A549 (cell line): ENCODE data around the gene NKAIN2.

Source experiments
- CTCF ChIP-seq: fragments of >200 bp; sonication (Bioruptor Twin); formaldehyde crosslinking; IDR thresholded peaks from 3 replicates; pipeline ENCODE4 v1.5.1; 2016
- EHF ChIP-seq: fragments of 250-450 bp; sonication (Bioruptor Pico); IDR thresholded peaks from 2 replicates; pipeline ENCODE4 v1.5.0; 2020; ENCODE audit warnings: mild to moderate bottlenecking
- EP300 ChIP-seq, 2 experiments: fragments of >200 bp; sonication (Bioruptor Twin); formaldehyde crosslinking; IDR thresholded peaks; 2 replicates in 1 of 2; 3 replicates in 1 of 2; pipeline ENCODE4 v1.6.1; 2016 to 2017
- ESRRA ChIP-seq: fragments of 150-350 bp; IDR thresholded peaks from 2 replicates; pipeline ENCODE4 v1.6.1; 2014; ENCODE audit warnings: mild to moderate bottlenecking, low read length, borderline replicate concordance
- PBX3 ChIP-seq: IDR thresholded peaks from 2 replicates; pipeline ENCODE4 v1.6.1; 2012
- POLR2A ChIP-seq: IDR thresholded peaks from 2 replicates; pipeline ENCODE4 v1.6.1; 2012; ENCODE audit warnings: mild to moderate bottlenecking, low read length
- RAD21 ChIP-seq, 2 experiments: fragments of >200 bp in 1 of 2; sonication (Bioruptor Twin) in 1 of 2; formaldehyde crosslinking in 1 of 2; IDR thresholded peaks in 1 of 2; conservative IDR thresholded peaks in 1 of 2; 2 replicates in 1 of 2; 3 replicates in 1 of 2; pipeline ENCODE4 v1.6.1; 2012 to 2018; ENCODE audit warnings: inconsistent platforms in 1 of 2
- SMC3 ChIP-seq: fragments of >200 bp; sonication (Bioruptor Twin); formaldehyde crosslinking; IDR thresholded peaks from 3 replicates; pipeline ENCODE4 v1.6.1; 2018; ENCODE audit warnings: inconsistent platforms
- TP53 ChIP-seq: fragments of 250-450 bp; sonication (Bioruptor Pico); IDR thresholded peaks from 2 replicates; pipeline ENCODE4 v1.5.0; 2021; ENCODE audit warnings: mild to moderate bottlenecking, moderate library complexity

- TF ChIP-seq TP53 (CRISPR knock-in tag) (no peak), CTCF (no peak), ESRRA (no peak), PBX3 (no peak), RAD21 (conservative IDR thresholded peaks at IDR 0.05 in 1 of 2, IDR thresholded peaks at IDR 0.05 in 1 of 2) (no peak), SMC3 (no peak), EHF (no peak), POLR2A (no peak), EP300 (IDR thresholded peaks at IDR 0.05) (no peak)
These were observed 856.5 kb downstream of the NKAIN2 start for GRCh38 chr6:124660185-124660584.
